Measurements from ENCODE around the gene TNIK.

Gene TNIK

GRCh38 chr3:171223396-171223795 is 236.8 kb downstream of the TNIK start:
- H3K4me1 Mint-ChIP-seq, result peaks cover 31% of the 10 kb centered on the region
- peaks cover 26% of the 10 kb centered on the region for H3K36me3 Mint-ChIP-seq (ENCODE audit: low read depth)

GRCh38 chr3:171222995-171223394 is 237.2 kb downstream of the TNIK start:
- peaks cover 26% of the 10 kb centered on the region for H3K36me3 Mint-ChIP-seq (ENCODE audit: low read depth)

More at GRCh38 chr3:171223396-171223795, 236.8 kb downstream of the TNIK start:
- H3K27me3 Mint-ChIP-seq, result no peaks in the 10 kb centered on the region
- ATAC-seq (no peak), DNase-seq (no peak)
- H3K4me3 Mint-ChIP-seq, result no peak overlapping the region
- H3K27ac Mint-ChIP-seq, result no peak overlapping the region
- H3K9me3 Mint-ChIP-seq, result peaks cover 11% of the 10 kb centered on the region

GRCh38 chr3:171221597-171221996 is 238.6 kb downstream of the TNIK start:
- Mint-ChIP-seq H3K4me1 (peaks cover 32% of the 10 kb centered on the region), H3K4me3 (no peak overlapping the region), H3K27me3 (no peaks in the 10 kb centered on the region), H3K36me3 (ENCODE audit: low read depth) (peaks cover 18% of the 10 kb centered on the region), H3K9me3 (peaks cover 9% of the 10 kb centered on the region), H3K27ac (no peak overlapping the region)
- ATAC-seq (no peak), DNase-seq (no peak)

More at GRCh38 chr3:171222995-171223394, 237.2 kb downstream of the TNIK start:
- Mint-ChIP-seq H3K27me3 (no peaks in the 10 kb centered on the region), H3K27ac (no peak overlapping the region), H3K9me3 (peaks cover 11% of the 10 kb centered on the region), H3K4me3 (no peak overlapping the region), H3K4me1 (peaks cover 30% of the 10 kb centered on the region)
- no peak for ATAC-seq
- DNase-seq, result no peak

GRCh38 chr3:171221104-171221503 is 239.1 kb downstream of the TNIK start:
- peaks cover 30% of the 10 kb centered on the region for H3K4me1 Mint-ChIP-seq
- peaks cover 15% of the 10 kb centered on the region for H3K36me3 Mint-ChIP-seq (ENCODE audit: low read depth)
- H3K27ac Mint-ChIP-seq, result no peak overlapping the region
- no peak for ATAC-seq
- no peak for DNase-seq
- H3K4me3 Mint-ChIP-seq, result no peak overlapping the region
- no peaks in the 10 kb centered on the region for H3K27me3 Mint-ChIP-seq
- peaks cover 6% of the 10 kb centered on the region for H3K9me3 Mint-ChIP-seq

GRCh38 chr3:171219258-171219657 is 240.9 kb downstream of the TNIK start:
- Mint-ChIP-seq H3K27ac (no peak overlapping the region), H3K4me3 (no peak overlapping the region), H3K9me3 (no peaks in the 10 kb centered on the region), H3K27me3 (no peaks in the 10 kb centered on the region), H3K36me3 (ENCODE audit: low read depth) (no peaks in the 10 kb centered on the region), H3K4me1 (peaks cover 12% of the 10 kb centered on the region)
- no peak for ATAC-seq
- no peak for DNase-seq

- Mint-ChIP-seq H3K36me3 (ENCODE audit: low read depth) (no peaks in the 10 kb centered on the region), H3K4me3 (no peak overlapping the region), H3K4me1 (peaks cover 7% of the 10 kb centered on the region), H3K27me3 (no peaks in the 10 kb centered on the region), H3K9me3 (no peaks in the 10 kb centered on the region), H3K27ac (no peak overlapping the region)
- ATAC-seq (no peak), DNase-seq (no peak)
Measured at GRCh38 chr3:171218069-171218468, 242.1 kb downstream of the TNIK start.

- ATAC-seq, result no peak
- Mint-ChIP-seq H3K4me1 (peaks cover 4% of the 10 kb centered on the region), H3K9me3 (no peaks in the 10 kb centered on the region), H3K27ac (no peak overlapping the region), H3K27me3 (no peaks in the 10 kb centered on the region), H3K4me3 (no peak overlapping the region), H3K36me3 (ENCODE audit: low read depth) (peaks cover 15% of the 10 kb centered on the region)
- DNase-seq, result no peak
Measured at GRCh38 chr3:171213907-171214306, 246.3 kb downstream of the TNIK start.

- no peaks in the 10 kb centered on the region for H3K27me3 Mint-ChIP-seq
- H3K27ac Mint-ChIP-seq, result no peak overlapping the region
- ATAC-seq, result no peak
- peaks cover 3% of the 10 kb centered on the region for H3K4me1 Mint-ChIP-seq
- H3K4me3 Mint-ChIP-seq, result no peak overlapping the region
- H3K9me3 Mint-ChIP-seq, result no peaks in the 10 kb centered on the region
- peaks cover 15% of the 10 kb centered on the region for H3K36me3 Mint-ChIP-seq (ENCODE audit: low read depth)
- DNase-seq, result no peak
Measured at GRCh38 chr3:171213178-171213577, 247.0 kb downstream of the TNIK start.

- no peak overlapping the region for H3K27ac Mint-ChIP-seq
- DNase-seq, result no peak
Measured at GRCh38 chr3:171212648-171213047, 247.6 kb downstream of the TNIK start.

GRCh38 chr3:171206283-171206682 is 253.9 kb downstream of the TNIK start:
- H3K4me3 Mint-ChIP-seq, result no peak overlapping the region
- H3K36me3 Mint-ChIP-seq (ENCODE audit: low read depth), result peaks cover 25% of the 10 kb centered on the region
- no peak for DNase-seq
- H3K27me3 Mint-ChIP-seq, result no peaks in the 10 kb centered on the region
- H3K9me3 Mint-ChIP-seq, result no peaks in the 10 kb centered on the region
- ATAC-seq, result no peak
- no peak overlapping the region for H3K27ac Mint-ChIP-seq
- H3K4me1 Mint-ChIP-seq, result no peaks in the 10 kb centered on the region

More at GRCh38 chr3:171212648-171213047, 247.6 kb downstream of the TNIK start:
- no peaks in the 10 kb centered on the region for H3K9me3 Mint-ChIP-seq
- H3K36me3 Mint-ChIP-seq (ENCODE audit: low read depth), result peaks cover 15% of the 10 kb centered on the region
- peaks cover 2% of the 10 kb centered on the region for H3K4me1 Mint-ChIP-seq
- no peaks in the 10 kb centered on the region for H3K27me3 Mint-ChIP-seq
- no peak overlapping the region for H3K4me3 Mint-ChIP-seq
- no peak for ATAC-seq

- Mint-ChIP-seq H3K36me3 (ENCODE audit: low read depth) (peaks cover 15% of the 10 kb centered on the region), H3K9me3 (no peaks in the 10 kb centered on the region), H3K27me3 (no peaks in the 10 kb centered on the region), H3K27ac (no peak overlapping the region), H3K4me1 (no peaks in the 10 kb centered on the region), H3K4me3 (no peak overlapping the region)
- no peak for ATAC-seq
- DNase-seq, result no peak
Measured at GRCh38 chr3:171204942-171205341, 255.3 kb downstream of the TNIK start.

GRCh38 chr3:171201825-171202224 is 258.4 kb downstream of the TNIK start:
- Mint-ChIP-seq H3K4me3 (no peak overlapping the region), H3K4me1 (peaks cover 7% of the 10 kb centered on the region), H3K36me3 (ENCODE audit: low read depth) (peaks cover 18% of the 10 kb centered on the region), H3K27ac (no peak overlapping the region), H3K27me3 (no peaks in the 10 kb centered on the region), H3K9me3 (peaks cover 4% of the 10 kb centered on the region)
- no peak for DNase-seq
- no peak for ATAC-seq

- H3K9me3 Mint-ChIP-seq, result peaks cover 7% of the 10 kb centered on the region
- H3K4me3 Mint-ChIP-seq, result no peak overlapping the region
- no peak overlapping the region for H3K27ac Mint-ChIP-seq
- H3K36me3 Mint-ChIP-seq (ENCODE audit: low read depth), result peaks cover 16% of the 10 kb centered on the region
- ATAC-seq (no peak), DNase-seq (no peak)
- H3K4me1 Mint-ChIP-seq, result peaks cover 8% of the 10 kb centered on the region
- no peaks in the 10 kb centered on the region for H3K27me3 Mint-ChIP-seq
Measured at GRCh38 chr3:171200750-171201088, 259.5 kb downstream of the TNIK start.

GRCh38 chr3:171200052-171200749 is 260.0 kb downstream of the TNIK start:
- H3K36me3 Mint-ChIP-seq (ENCODE audit: low read depth), result peaks cover 15% of the 10 kb centered on the region
- H3K4me3 Mint-ChIP-seq, result no peak overlapping the region
- no peak for DNase-seq
- H3K4me1 Mint-ChIP-seq, result peaks cover 8% of the 10 kb centered on the region
- H3K9me3 Mint-ChIP-seq, result peaks cover 7% of the 10 kb centered on the region
- ATAC-seq, result no peak
- no peaks in the 10 kb centered on the region for H3K27me3 Mint-ChIP-seq
- no peak overlapping the region for H3K27ac Mint-ChIP-seq

- Mint-ChIP-seq H3K4me1 (peaks cover 8% of the 10 kb centered on the region), H3K36me3 (ENCODE audit: low read depth) (peaks cover 18% of the 10 kb centered on the region), H3K27ac (no peak overlapping the region), H3K27me3 (no peaks in the 10 kb centered on the region), H3K9me3 (peaks cover 7% of the 10 kb centered on the region), H3K4me3 (no peak overlapping the region)
- ATAC-seq (no peak), DNase-seq (no peak)
Measured at GRCh38 chr3:171199473-171199829, 260.8 kb downstream of the TNIK start.
